ENCODE results near the gene KDM2B.
A peak's percentile ranks its signal among the peaks of the same experiment; 100 is the strongest.

Gene KDM2B

DNA sequence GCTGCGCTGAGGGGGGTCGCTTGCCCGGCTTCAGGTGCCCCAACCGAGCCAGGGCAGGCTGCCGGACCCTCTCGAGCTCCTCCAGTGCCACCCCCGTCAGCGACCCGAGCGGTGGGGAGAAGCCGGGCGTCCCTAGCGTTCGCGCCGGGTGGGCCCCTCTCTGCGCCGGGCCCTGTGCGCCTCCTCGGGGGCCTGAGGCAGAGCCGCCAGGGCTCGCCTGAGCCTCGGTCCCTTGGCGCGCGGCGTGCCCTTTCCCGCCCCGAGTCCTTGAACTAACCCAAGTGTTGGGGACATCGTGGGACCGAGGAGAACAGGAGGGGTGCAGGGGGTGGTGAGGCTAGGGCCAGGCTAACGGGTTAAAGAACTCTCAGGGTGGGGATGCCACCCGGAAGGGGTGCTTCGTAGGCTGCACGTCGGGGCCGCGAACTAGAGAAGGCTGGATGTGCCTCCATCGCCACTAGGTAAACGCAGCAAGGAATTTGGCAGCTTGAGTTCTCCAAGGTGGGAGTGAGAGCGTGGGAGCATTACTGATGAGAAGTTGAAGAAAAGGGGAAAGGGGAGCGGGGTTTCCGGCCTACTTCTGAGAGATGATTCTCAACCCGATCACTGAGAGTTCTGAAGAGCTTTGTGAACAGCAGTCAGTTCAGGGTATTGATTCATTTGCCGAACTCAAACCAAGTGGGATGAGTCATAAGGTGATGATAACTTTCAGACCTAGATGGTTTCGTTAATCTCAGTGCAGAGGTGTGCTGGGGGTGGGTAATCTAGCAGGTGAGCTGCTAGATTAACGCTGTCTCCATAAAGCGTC lies 180.3 kb downstream of the KDM2B start:
- Histone ChIP-seq H3K4me1 (ENCODE audit: insufficient read depth, low read length) (peaks cover 32% of the 10 kb centered on the region), H4K20me1 (ENCODE audit: insufficient read depth, low read length) (peaks cover 13% of the 10 kb centered on the region; the same call in 1 of the 2 replicates), H3K9ac (ENCODE audit: low read depth, low read length) (peak overlapping the region; percentile 89), H2AFZ (ENCODE audit: low read depth, low read length) (peak overlapping the region; percentile 91), H3K27ac (ENCODE audit: low read length) (peak overlapping the region; percentile 90), H3K79me2 (ENCODE audit: insufficient read depth, low read length) (peaks cover 67% of the 10 kb centered on the region), H3K36me3 (ENCODE audit: insufficient read depth, low read length) (peaks cover 24% of the 10 kb centered on the region), H3K4me3 (ENCODE audit: low read depth in 1 of 2, low read length in 2 of 2) (peak overlapping the region; percentile 96), H3K9me3 (ENCODE audit: insufficient read depth, low read length, severe bottlenecking) (no peaks in the 10 kb centered on the region), H3K4me2 (ENCODE audit: insufficient read depth, low read length) (peak overlapping the region; percentile 67), H3K27me3 (ENCODE audit: insufficient read depth, low read length, poor library complexity) (no peaks in the 10 kb centered on the region)
- peak; percentile 50 for DNase-seq
- no peak for TF ChIP-seq EZH2 (IDR thresholded peaks at IDR 0.05; ENCODE audit: borderline replicate concordance, low read depth, low read length, severe bottlenecking)
- TF ChIP-seq, protein P1, sequence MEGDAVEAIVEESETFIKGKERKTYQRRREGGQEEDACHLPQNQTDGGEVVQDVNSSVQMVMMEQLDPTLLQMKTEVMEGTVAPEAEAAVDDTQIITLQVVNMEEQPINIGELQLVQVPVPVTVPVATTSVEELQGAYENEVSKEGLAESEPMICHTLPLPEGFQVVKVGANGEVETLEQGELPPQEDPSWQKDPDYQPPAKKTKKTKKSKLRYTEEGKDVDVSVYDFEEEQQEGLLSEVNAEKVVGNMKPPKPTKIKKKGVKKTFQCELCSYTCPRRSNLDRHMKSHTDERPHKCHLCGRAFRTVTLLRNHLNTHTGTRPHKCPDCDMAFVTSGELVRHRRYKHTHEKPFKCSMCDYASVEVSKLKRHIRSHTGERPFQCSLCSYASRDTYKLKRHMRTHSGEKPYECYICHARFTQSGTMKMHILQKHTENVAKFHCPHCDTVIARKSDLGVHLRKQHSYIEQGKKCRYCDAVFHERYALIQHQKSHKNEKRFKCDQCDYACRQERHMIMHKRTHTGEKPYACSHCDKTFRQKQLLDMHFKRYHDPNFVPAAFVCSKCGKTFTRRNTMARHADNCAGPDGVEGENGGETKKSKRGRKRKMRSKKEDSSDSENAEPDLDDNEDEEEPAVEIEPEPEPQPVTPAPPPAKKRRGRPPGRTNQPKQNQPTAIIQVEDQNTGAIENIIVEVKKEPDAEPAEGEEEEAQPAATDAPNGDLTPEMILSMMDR (IDR thresholded peaks at IDR 0.05; ENCODE audit: borderline replicate concordance, extremely low read depth, low read length, poor library complexity, severe bottlenecking): no peak
- ATAC-seq (ENCODE audit: insufficient read depth, low read depth): peak; percentile 54

DNA sequence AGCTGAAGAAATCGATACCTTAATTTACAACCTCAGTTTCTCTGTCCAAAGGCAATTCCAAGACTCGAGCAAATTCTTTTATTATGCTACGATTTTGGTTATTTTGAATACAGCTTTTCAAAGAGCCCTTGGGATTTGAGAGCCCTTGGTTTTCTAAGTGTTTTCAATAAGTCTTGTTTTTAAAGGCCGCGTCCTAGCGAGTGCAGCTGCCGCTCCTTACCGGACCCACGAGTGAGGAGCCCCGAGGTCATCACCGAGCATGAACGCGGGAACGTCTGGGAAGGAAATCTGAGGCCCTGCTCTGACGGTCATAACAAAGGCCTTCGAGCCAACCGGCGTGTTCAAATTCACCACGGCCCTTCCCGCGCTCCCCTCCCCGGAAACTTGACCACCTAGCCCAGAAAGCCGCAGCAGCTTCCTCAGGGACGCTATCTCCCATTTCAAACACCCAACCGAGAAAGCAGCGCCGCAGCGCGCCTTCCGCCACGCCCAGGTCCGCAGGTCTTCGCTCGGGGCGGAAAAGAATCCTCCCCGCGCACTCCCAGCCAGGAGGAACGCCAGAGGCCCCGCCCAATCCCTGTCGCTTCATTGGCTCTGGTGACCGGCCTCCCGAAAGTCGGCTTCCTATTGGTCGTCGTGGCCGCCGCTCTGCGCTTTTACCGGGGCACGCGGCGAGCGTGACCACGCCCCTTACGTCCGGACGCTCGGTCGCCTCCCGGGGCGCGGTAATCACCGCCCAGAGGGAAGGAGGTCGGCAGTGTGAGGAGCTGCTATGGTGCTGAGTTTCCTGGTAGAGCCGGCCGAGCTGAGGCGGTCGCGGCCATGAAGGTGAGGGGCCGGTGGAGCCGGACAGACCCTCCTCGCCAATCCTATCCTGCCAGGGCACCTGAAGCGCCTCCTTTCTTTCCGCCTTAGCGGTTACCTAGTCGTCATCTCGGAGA lies 181.2 kb downstream of the KDM2B start, which contains the start of gene RNF34:
Gene RNF34, plus strand, starts transcription at position 728 of the 941 bp plus-strand sequence. Its CDS starts 95 bp downstream, at position 823.
- TF ChIP-seq, protein P1 (IDR thresholded peaks at IDR 0.05; ENCODE audit: borderline replicate concordance, extremely low read depth, low read length, poor library complexity, severe bottlenecking): no peak
- TF ChIP-seq EZH2 (IDR thresholded peaks at IDR 0.05; ENCODE audit: borderline replicate concordance, low read depth, low read length, severe bottlenecking): no peak
- DNase-seq (peak; percentile 99), ATAC-seq (ENCODE audit: insufficient read depth, low read depth) (peak; percentile 94)
- Histone ChIP-seq H3K4me1 (ENCODE audit: insufficient read depth, low read length) (peaks cover 32% of the 10 kb centered on the region), H3K79me2 (ENCODE audit: insufficient read depth, low read length) (peaks cover 58% of the 10 kb centered on the region), H3K27me3 (ENCODE audit: insufficient read depth, low read length, poor library complexity) (no peaks in the 10 kb centered on the region), H3K9me3 (ENCODE audit: insufficient read depth, low read length, severe bottlenecking) (no peaks in the 10 kb centered on the region), H2AFZ (ENCODE audit: low read depth, low read length) (peak within 1 kb of the TSS; percentile 97), H4K20me1 (ENCODE audit: insufficient read depth, low read length) (peaks cover 9% of the 10 kb centered on the region; the same call in 1 of the 2 replicates), H3K4me3 (ENCODE audit: low read depth in 1 of 2, low read length in 2 of 2) (peak within 1 kb of the TSS; percentile 96), H3K36me3 (ENCODE audit: insufficient read depth, low read length) (peaks cover 17% of the 10 kb centered on the region), H3K4me2 (ENCODE audit: insufficient read depth, low read length) (peak within 1 kb of the TSS; percentile 67), H3K9ac (ENCODE audit: low read depth, low read length) (peak within 1 kb of the TSS; percentile 89), H3K27ac (ENCODE audit: low read length) (peak within 1 kb of the TSS; percentile 92)

DNA sequence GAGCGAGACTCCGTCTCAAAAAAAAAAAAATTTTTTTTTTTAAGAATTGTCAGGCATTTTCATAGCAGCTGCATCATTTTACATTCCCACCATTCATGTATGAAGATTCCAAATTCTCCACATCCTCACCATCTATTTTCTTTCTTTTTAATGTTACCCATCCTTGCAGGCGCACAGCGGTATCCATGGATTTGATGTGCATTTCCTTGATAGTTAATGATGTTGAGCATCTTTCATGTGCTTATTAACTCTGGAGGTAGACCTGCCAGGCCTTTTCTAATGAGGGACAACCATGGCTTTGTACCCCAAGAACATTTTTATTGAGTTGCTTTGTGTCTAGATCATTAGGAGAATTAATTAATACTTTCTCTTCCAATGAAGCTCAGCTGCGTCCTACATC lies 182.5 kb downstream of the KDM2B start:
- Histone ChIP-seq H3K79me2 (ENCODE audit: insufficient read depth, low read length) (peaks cover 45% of the 10 kb centered on the region), H3K27ac (ENCODE audit: low read length) (no peak overlapping the region; the same call in 1 of the 2 replicates), H3K4me2 (ENCODE audit: insufficient read depth, low read length) (peak overlapping the region; percentile 67), H2AFZ (ENCODE audit: low read depth, low read length) (no peak overlapping the region), H3K9ac (ENCODE audit: low read depth, low read length) (peak overlapping the region; percentile 89), H3K4me1 (ENCODE audit: insufficient read depth, low read length) (peaks cover 32% of the 10 kb centered on the region), H3K9me3 (ENCODE audit: insufficient read depth, low read length, severe bottlenecking) (no peaks in the 10 kb centered on the region), H4K20me1 (ENCODE audit: insufficient read depth, low read length) (peaks cover 9% of the 10 kb centered on the region; the same call in 1 of the 2 replicates), H3K27me3 (ENCODE audit: insufficient read depth, low read length, poor library complexity) (no peaks in the 10 kb centered on the region), H3K36me3 (ENCODE audit: insufficient read depth, low read length) (peaks cover 8% of the 10 kb centered on the region; the same call in 1 of the 2 replicates), H3K4me3 (ENCODE audit: low read depth in 1 of 2, low read length in 2 of 2) (peak overlapping the region; percentile 96; a peak in 3 of 4 replicates)
- TF ChIP-seq, protein P1 (IDR thresholded peaks at IDR 0.05; ENCODE audit: borderline replicate concordance, extremely low read depth, low read length, poor library complexity, severe bottlenecking): no peak
- DNase-seq (no peak), ATAC-seq (ENCODE audit: insufficient read depth, low read depth) (no peak)
